ENCODE measurements around the gene RNF151.

The RNF151 gene

DNA sequence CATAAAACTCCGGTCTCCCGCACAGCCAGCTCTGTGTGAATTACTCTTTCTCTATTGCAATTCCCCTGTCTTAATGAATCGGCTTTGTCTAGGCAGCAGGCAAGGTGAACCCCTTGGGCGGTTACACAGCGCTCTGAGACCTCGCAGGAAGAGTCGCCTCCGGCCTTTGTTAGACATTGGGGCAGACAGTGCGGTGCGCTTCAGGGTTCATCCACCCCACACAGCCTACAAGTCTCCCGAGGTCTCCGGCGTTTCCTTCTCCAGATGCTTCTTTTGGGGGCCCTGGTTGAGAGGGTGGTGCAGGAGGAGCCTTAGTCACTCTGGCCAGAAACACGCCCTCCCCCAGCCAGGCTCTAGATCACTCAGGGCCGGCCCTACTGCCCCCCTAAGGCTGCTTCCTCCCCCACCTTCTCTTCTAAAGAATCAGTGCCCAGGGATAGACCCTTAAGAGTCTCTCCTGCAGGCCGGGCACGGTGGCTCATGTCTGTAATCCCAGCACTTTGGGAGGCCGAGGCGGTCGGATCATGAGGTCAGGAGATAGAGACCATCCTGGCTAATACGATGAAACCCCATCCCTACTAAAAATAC, 21.9 kb upstream of the RNF151 start:
- no peak for TF ChIP-seq CTCF (IDR thresholded peaks at IDR 0.05; ENCODE audit: low read depth, low read length, missing control alignments)
- no peak for DNase-seq (ENCODE audit: low read depth)

DNA sequence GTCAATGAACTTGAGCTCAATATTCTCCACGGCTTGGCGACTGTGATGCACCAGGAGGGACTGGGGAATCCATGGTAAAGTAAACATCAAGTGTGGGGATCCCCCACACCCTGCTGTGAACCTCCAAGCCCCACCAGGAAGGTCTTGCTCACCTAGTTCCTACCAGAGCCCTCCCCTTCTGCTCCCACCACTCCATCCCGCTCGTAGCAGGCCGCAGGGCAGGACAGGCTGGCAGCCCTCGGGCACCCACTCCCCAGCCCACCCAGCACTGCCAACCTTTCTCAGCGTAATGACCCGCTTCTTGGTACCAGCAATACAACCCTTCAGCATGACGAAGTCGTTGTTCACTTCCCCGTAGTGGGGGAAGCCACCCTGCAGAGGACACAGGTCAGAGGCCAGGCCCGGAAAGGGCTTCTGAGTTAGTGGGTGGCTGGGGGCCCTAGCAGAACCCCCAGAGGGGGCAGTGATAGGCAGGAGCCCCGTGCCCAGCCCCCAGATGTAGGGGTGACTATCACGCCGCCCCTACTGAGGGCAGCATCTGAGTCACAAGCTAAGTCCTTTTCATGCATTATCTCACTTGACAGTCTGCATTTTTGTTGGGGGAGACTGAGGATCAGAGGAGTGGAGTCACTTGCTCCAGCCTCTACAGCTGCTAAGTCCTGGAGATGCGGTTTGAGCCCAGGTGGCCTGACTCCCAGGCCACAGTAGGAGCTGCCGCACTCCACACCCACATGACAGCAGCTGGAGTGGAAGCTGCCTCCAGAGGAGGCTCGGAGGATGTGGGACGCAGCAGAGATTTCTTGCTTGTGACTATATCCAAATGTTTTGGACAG, 20.9 kb upstream of the RNF151 start:
- DNase-seq (ENCODE audit: low read depth): no peak
- TF ChIP-seq CTCF (IDR thresholded peaks at IDR 0.05; ENCODE audit: low read depth, low read length, missing control alignments): no peak
- H3K4me3 ChIP-seq (ENCODE audit: low read depth, low read length): no peak overlapping the region

More for the DNA sequence above, 21.9 kb upstream of the RNF151 start:
- H3K4me3 ChIP-seq (ENCODE audit: low read depth, low read length): no peak overlapping the region

DNA sequence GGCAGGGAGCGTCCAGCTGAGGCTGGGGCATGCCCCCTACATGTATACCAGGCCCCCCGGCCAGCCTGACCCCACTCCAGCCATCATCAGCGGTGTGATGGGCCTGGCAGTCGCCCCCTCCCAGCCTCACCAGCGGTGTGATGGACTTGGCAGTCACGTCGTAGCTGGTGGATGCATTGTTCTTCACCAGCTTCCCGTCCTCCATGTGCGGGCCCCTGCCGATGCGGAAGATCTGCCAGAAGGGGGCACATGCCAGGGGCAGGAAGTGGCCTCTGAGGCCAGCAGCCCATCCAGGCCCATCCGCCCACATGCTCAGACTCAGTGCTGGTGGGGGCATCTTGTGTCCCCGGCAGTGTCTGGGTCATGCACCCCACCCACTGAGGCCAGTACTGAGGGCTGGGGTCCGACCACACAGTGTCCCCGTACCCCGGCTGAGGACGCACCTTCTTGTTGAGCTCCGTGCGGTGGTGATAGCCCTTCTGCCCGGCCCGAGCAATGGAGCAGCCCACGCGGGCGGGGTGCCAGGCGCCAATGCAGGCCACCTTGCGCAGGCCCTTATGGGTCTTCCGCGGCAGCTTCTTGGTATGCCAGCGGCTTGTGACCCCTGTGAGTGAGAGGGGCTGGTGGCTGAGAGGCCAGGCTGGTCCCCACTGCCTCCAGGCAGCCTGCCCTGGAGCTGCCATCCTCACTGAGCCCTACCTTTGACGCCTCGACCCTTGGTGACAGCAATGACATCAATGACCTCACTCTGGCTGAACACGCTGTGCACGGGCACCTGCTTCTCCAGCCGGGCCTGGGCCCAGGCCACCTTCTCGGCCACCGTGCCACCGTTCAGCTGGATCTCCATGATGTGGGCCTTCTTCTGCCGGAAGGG, 19.9 kb upstream of the RNF151 start:
- no peak overlapping the region for H3K4me3 ChIP-seq (ENCODE audit: low read depth, low read length)
- no peak for TF ChIP-seq CTCF (IDR thresholded peaks at IDR 0.05; ENCODE audit: low read depth, low read length, missing control alignments)
- no peak for DNase-seq (ENCODE audit: low read depth)

GRCh38 chr16:1947369-1947670, 19.3 kb upstream of the RNF151 start:
- TF ChIP-seq CTCF (IDR thresholded peaks at IDR 0.05; ENCODE audit: low read depth, low read length, missing control alignments): no peak
- DNase-seq (ENCODE audit: low read depth): no peak
- no peak overlapping the region for H3K4me3 ChIP-seq (ENCODE audit: low read depth, low read length)

- H3K4me3 ChIP-seq (ENCODE audit: low read depth, low read length): no peak overlapping the region
- no peak for TF ChIP-seq CTCF (IDR thresholded peaks at IDR 0.05; ENCODE audit: low read depth, low read length, missing control alignments)
- no peak for DNase-seq (ENCODE audit: low read depth)
Observed at GRCh38 chr16:1949507-1949906, 17.1 kb upstream of the RNF151 start.

GRCh38 chr16:1950047-1950446, 16.6 kb upstream of the RNF151 start:
- no peak overlapping the region for H3K4me3 ChIP-seq (ENCODE audit: low read depth, low read length)
- TF ChIP-seq CTCF (IDR thresholded peaks at IDR 0.05; ENCODE audit: low read depth, low read length, missing control alignments): no peak
- DNase-seq (ENCODE audit: low read depth): no peak

Measured in GM12864 (cell line).